GM23338 (cell line): Measurements from ENCODE around the gene NOX4. TPM values are rescaled to one million over a fixed set of nuclear protein-coding genes. Genes with fewer than 3 reads are reported as not detected.

Experiments used
- ATAC-seq: fragments of 200-7000 bp; cut with Tn5 transposase; 3 replicates; pipeline ENCODE4 v1.9.1; 2020
- DNase-seq: peaks from one replicate; pipeline ENCODE4 v3.0.0-alpha.2; 2015; ENCODE audit warnings: low spot score
- H2AFZ ChIP-seq: fragments of 200-600 bp; sonication (generic); 2 replicates; pipeline ENCODE4 v1.8.0; 2016; ENCODE audit warnings: antibody characterized with exemption, mild to moderate bottlenecking, moderate library complexity
- H3F3A ChIP-seq: fragments of 200-600 bp; sonication (generic); replicated peaks from 2 replicates; pipeline ENCODE4 v1.8.0; 2017; ENCODE audit warnings: antibody characterized with exemption, mixed run types, low read depth
- H3K27ac ChIP-seq: fragments of 200-600 bp; sonication (generic); 2 replicates; pipeline ENCODE4 v1.6.1; 2016; ENCODE audit warnings: low read depth
- H3K27me3 ChIP-seq: fragments of 200-600 bp; sonication (generic); 2 replicates; pipeline ENCODE4 v1.8.0; 2016; ENCODE audit warnings: mild to moderate bottlenecking, mixed run types, moderate library complexity; ENCODE audit not compliant: insufficient read depth
- H3K36me3 ChIP-seq: fragments of 200-600 bp; sonication (generic); 2 replicates; pipeline ENCODE4 v1.8.0; 2016; ENCODE audit warnings: mild to moderate bottlenecking; ENCODE audit not compliant: insufficient read depth
- H3K4me1 ChIP-seq: fragments of 200-600 bp; sonication (generic); 2 replicates; pipeline ENCODE4 v1.8.0; 2016; ENCODE audit warnings: mild to moderate bottlenecking, moderate library complexity; ENCODE audit not compliant: insufficient read depth
- H3K4me2 ChIP-seq: fragments of 200-600 bp; sonication (generic); 2 replicates; pipeline ENCODE4 v1.7.1; 2017; ENCODE audit warnings: mixed run types
- H3K4me3 ChIP-seq: fragments of 200-600 bp; sonication (generic); 2 replicates; pipeline ENCODE4 v1.6.1; 2016; ENCODE audit warnings: mixed run types
- H3K79me2 ChIP-seq: fragments of 200-600 bp; sonication (generic); replicated peaks from 2 replicates; pipeline ENCODE4 v1.8.0; 2017; ENCODE audit warnings: mild to moderate bottlenecking; ENCODE audit not compliant: insufficient read depth
- H3K9me2 ChIP-seq: fragments of 200-600 bp; sonication (generic); 2 replicates; pipeline ENCODE4 v1.8.0; 2017; ENCODE audit not compliant: insufficient read depth
- H4K20me1 ChIP-seq: fragments of 200-600 bp; sonication (generic); replicated peaks from 2 replicates; pipeline ENCODE4 v1.8.0; 2017; ENCODE audit warnings: mild to moderate bottlenecking; ENCODE audit not compliant: insufficient read depth
- H3K27ac Mint-ChIP-seq: 2 replicates; pipeline ENCODE4 v1.8.0; 2020; ENCODE audit warnings: inconsistent platforms, mild to moderate bottlenecking, moderate library complexity, mixed read lengths
- H3K27me3 Mint-ChIP-seq: 3 replicates; pipeline ENCODE4 v1.8.0; 2022; ENCODE audit warnings: low read depth, mild to moderate bottlenecking, moderate library complexity, mixed read lengths, inconsistent platforms; ENCODE audit not compliant: insufficient read depth, poor library complexity
- H3K36me3 Mint-ChIP-seq: 3 replicates; pipeline ENCODE4 v1.8.0; 2021; ENCODE audit warnings: low read depth, mild to moderate bottlenecking, inconsistent platforms, moderate library complexity, mixed read lengths
- H3K4me1 Mint-ChIP-seq: 3 replicates; pipeline ENCODE4 v1.8.0; 2020; ENCODE audit warnings: mild to moderate bottlenecking, inconsistent platforms, mixed read lengths
- H3K4me3 Mint-ChIP-seq: 3 replicates; pipeline ENCODE4 v1.8.0; 2021; ENCODE audit warnings: moderate library complexity, mild to moderate bottlenecking, inconsistent platforms, mixed read lengths
- H3K9me3 Mint-ChIP-seq: 3 replicates; pipeline ENCODE4 v1.8.0; 2020; ENCODE audit warnings: moderate library complexity, mild to moderate bottlenecking, inconsistent platforms, mixed read lengths
- ETS1 ChIP-seq: IDR thresholded peaks from 2 replicates; pipeline ENCODE4 v1.6.1; 2016; ENCODE audit warnings: antibody characterized with exemption
- EZH2phosphoT487 ChIP-seq: fragments of 200-600 bp; sonication (generic); IDR thresholded peaks from one replicate; pipeline ENCODE4 v1.8.1; 2018; ENCODE audit warnings: antibody characterized with exemption; ENCODE audit not compliant: unreplicated experiment
- NANOG ChIP-seq: IDR thresholded peaks from 2 replicates; pipeline ENCODE4 v1.6.1; 2016; ENCODE audit warnings: antibody characterized with exemption, borderline replicate concordance
- STAT1 ChIP-seq: IDR thresholded peaks from one replicate; pipeline ENCODE4 v1.6.1; 2016; ENCODE audit warnings: antibody characterized with exemption; ENCODE audit not compliant: unreplicated experiment
- ZNF331 ChIP-seq: fragments of 250-450 bp; sonication (Bioruptor Pico); IDR thresholded peaks from 2 replicates; pipeline ENCODE4 v1.5.0; 2020; ENCODE audit warnings: low read depth, mild to moderate bottlenecking, moderate library complexity
- ZNF462 ChIP-seq: fragments of 250-450 bp; sonication (Bioruptor Pico); IDR thresholded peaks from 2 replicates; pipeline ENCODE4 v1.5.0; 2020; ENCODE audit warnings: mild to moderate bottlenecking, moderate library complexity
- polyA plus RNA-seq: library from polyadenylated mRNA; unstranded; fragments of >200 nt; fragmentation: Nextera tagmentation; extraction: Ambion mirVana; gene quantifications from 2 replicates; pipeline ENCODE4 v1.2.1, GENCODE V29; 2016
- total RNA-seq: library from RNA; depleted of rRNA; stranded (reverse); fragments of >200 nt; shearing (Covaris generic); gene quantifications from 2 replicates; pipeline ENCODE4 v1.2.3, GENCODE V29; 2014

The NOX4 gene
- total and polyA plus RNA-seq, 2 experiments from 2014 or later = 1.9 to 2.6 TPM

- no peak for TF ChIP-seq ZNF462 (CRISPR knock-in tag)
- TF ChIP-seq NANOG = no peak
- TF ChIP-seq ZNF331 (CRISPR knock-in tag) = no peak
- TF ChIP-seq STAT1 = no peak
Measured at GRCh38 chr11:89456681-89457080, 34.5 kb downstream of the NOX4 start (continued).

- no peak overlapping the region for H3K4me3 Mint-ChIP-seq
- Histone ChIP-seq H3F3A (no peaks in the 10 kb centered on the region), H3K9me2 (0 out of 2 replicates have a peak, but pooled peaks cover 5% of the 10 kb centered on the region), H3K4me2 (no peak overlapping the region), H2AFZ (no peak overlapping the region), H3K27me3 (no peaks in the 10 kb centered on the region), H3K79me2 (no peaks in the 10 kb centered on the region), H3K4me3 (no peak overlapping the region), H4K20me1 (no peaks in the 10 kb centered on the region), H3K4me1 (no peaks in the 10 kb centered on the region), H3K27ac (no peak overlapping the region), H3K36me3 (no peaks in the 10 kb centered on the region)
- no peaks in the 10 kb centered on the region for H3K36me3 Mint-ChIP-seq
- TF ChIP-seq EZH2phosphoT487 = no peak
- no peak for TF ChIP-seq ETS1
- no peak for TF ChIP-seq ZNF331 (CRISPR knock-in tag)
- H3K27ac Mint-ChIP-seq = no peak overlapping the region
- H3K9me3 Mint-ChIP-seq = no peaks in the 10 kb centered on the region
- H3K27me3 Mint-ChIP-seq = peaks cover 2% of the 10 kb centered on the region
- DNase-seq (no peak), ATAC-seq (no peak)
- H3K4me1 Mint-ChIP-seq = no peaks in the 10 kb centered on the region
Measured at GRCh38 chr11:89452780-89453179, 38.4 kb downstream of the NOX4 start.
